WTC11 (cell line): ENCODE measurements around the gene ROBO4.

Experiments
- ESRRA ChIP-seq: sonication (generic); formaldehyde crosslinking; IDR thresholded peaks from 2 replicates; pipeline ENCODE4 v1.8.1; 2022; ENCODE audit warnings: mild to moderate bottlenecking, missing genetic modification reagents, borderline replicate concordance
- NR1H2 ChIP-seq: sonication (generic); formaldehyde crosslinking; IDR thresholded peaks from 2 replicates; pipeline ENCODE4 v1.9.0; 2021; ENCODE audit warnings: mild to moderate bottlenecking, moderate library complexity, missing genetic modification reagents
- SMAD3 ChIP-seq: sonication (generic); formaldehyde crosslinking; IDR thresholded peaks from 2 replicates; pipeline ENCODE4 v1.8.0; 2022; ENCODE audit warnings: missing genetic modification reagents, mild to moderate bottlenecking, borderline replicate concordance
- TF ChIP-seq, protein P1 (sequence below): fragments of 200-600 bp; IDR thresholded peaks from 2 replicates; pipeline ENCODE4 v1.8.0; 2022; ENCODE audit warnings: antibody characterized with exemption
- TF ChIP-seq, protein P2 (sequence below): sonication (generic); formaldehyde crosslinking; IDR thresholded peaks from 2 replicates; pipeline ENCODE4 v1.8.0; 2023; ENCODE audit warnings: mild to moderate bottlenecking, missing genetic modification reagents
- TF ChIP-seq, protein P3 (sequence below): sonication (generic); formaldehyde crosslinking; IDR thresholded peaks from 2 replicates; pipeline ENCODE4 v1.8.0; 2022; ENCODE audit warnings: missing genetic modification reagents

DNA sequence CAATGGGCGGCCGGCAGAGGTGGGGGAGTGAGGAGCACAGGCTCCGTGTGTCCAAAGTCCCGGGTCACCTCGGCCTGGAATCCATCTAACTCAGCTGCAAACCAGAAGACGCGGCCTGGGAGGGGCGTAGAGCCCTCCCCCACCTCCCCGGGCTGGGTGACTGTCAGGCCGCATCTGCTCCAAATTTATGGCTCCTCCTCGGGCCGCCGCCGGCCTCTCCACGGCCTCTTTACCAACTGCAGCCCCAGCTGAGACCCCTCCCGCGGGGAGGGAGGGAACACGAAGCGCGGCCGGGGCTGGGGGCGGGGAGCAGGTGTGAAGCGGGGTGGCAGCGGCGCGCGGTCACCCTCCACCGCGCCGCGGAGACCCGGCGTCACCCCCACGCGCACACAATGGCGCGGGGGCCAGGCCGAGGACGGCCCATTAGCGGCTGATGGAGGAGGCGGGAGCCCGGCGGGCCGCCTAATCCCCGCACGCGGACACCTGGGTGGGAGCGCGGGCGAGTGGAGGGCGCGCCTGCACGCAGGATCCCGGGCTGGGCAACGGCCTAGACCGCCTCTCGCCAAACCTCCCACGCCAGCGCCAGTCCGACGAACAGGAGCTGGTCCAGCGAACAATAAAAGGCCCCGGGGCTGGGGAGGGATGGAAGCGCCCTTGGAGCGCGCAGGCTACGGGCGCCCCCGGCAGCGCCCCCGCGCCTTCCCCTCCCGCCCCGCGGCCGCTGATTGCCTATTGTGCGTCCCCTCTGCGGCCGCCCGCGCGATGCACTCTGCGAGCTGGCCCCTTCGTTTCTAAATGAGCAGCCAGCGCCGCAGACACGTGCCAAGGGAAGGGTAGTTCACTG, 58.3 kb downstream of the ROBO4 start:
- TF ChIP-seq, protein P1, sequence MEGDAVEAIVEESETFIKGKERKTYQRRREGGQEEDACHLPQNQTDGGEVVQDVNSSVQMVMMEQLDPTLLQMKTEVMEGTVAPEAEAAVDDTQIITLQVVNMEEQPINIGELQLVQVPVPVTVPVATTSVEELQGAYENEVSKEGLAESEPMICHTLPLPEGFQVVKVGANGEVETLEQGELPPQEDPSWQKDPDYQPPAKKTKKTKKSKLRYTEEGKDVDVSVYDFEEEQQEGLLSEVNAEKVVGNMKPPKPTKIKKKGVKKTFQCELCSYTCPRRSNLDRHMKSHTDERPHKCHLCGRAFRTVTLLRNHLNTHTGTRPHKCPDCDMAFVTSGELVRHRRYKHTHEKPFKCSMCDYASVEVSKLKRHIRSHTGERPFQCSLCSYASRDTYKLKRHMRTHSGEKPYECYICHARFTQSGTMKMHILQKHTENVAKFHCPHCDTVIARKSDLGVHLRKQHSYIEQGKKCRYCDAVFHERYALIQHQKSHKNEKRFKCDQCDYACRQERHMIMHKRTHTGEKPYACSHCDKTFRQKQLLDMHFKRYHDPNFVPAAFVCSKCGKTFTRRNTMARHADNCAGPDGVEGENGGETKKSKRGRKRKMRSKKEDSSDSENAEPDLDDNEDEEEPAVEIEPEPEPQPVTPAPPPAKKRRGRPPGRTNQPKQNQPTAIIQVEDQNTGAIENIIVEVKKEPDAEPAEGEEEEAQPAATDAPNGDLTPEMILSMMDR: no peak
- no peak for TF ChIP-seq ESRRA
- TF ChIP-seq, protein P2, sequence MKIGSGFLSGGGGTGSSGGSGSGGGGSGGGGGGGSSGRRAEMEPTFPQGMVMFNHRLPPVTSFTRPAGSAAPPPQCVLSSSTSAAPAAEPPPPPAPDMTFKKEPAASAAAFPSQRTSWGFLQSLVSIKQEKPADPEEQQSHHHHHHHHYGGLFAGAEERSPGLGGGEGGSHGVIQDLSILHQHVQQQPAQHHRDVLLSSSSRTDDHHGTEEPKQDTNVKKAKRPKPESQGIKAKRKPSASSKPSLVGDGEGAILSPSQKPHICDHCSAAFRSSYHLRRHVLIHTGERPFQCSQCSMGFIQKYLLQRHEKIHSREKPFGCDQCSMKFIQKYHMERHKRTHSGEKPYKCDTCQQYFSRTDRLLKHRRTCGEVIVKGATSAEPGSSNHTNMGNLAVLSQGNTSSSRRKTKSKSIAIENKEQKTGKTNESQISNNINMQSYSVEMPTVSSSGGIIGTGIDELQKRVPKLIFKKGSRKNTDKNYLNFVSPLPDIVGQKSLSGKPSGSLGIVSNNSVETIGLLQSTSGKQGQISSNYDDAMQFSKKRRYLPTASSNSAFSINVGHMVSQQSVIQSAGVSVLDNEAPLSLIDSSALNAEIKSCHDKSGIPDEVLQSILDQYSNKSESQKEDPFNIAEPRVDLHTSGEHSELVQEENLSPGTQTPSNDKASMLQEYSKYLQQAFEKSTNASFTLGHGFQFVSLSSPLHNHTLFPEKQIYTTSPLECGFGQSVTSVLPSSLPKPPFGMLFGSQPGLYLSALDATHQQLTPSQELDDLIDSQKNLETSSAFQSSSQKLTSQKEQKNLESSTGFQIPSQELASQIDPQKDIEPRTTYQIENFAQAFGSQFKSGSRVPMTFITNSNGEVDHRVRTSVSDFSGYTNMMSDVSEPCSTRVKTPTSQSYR (CRISPR knock-in tag): no peak
- TF ChIP-seq SMAD3: no peak
- no peak for TF ChIP-seq NR1H2 (CRISPR knock-in tag)
- TF ChIP-seq, protein P3, sequence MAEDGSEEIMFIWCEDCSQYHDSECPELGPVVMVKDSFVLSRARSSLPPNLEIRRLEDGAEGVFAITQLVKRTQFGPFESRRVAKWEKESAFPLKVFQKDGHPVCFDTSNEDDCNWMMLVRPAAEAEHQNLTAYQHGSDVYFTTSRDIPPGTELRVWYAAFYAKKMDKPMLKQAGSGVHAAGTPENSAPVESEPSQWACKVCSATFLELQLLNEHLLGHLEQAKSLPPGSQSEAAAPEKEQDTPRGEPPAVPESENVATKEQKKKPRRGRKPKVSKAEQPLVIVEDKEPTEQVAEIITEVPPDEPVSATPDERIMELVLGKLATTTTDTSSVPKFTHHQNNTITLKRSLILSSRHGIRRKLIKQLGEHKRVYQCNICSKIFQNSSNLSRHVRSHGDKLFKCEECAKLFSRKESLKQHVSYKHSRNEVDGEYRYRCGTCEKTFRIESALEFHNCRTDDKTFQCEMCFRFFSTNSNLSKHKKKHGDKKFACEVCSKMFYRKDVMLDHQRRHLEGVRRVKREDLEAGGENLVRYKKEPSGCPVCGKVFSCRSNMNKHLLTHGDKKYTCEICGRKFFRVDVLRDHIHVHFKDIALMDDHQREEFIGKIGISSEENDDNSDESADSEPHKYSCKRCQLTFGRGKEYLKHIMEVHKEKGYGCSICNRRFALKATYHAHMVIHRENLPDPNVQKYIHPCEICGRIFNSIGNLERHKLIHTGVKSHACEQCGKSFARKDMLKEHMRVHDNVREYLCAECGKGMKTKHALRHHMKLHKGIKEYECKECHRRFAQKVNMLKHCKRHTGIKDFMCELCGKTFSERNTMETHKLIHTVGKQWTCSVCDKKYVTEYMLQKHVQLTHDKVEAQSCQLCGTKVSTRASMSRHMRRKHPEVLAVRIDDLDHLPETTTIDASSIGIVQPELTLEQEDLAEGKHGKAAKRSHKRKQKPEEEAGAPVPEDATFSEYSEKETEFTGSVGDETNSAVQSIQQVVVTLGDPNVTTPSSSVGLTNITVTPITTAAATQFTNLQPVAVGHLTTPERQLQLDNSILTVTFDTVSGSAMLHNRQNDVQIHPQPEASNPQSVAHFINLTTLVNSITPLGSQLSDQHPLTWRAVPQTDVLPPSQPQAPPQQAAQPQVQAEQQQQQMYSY (CRISPR knock-in tag): no peak
